SK-N-SH treated with all-trans-retinoic acid at 6 μM for 48 hours (cell line): ENCODE measurements around the gene ADCYAP1R1.

ENCODE experiments used
- CSDC2 ChIP-seq: fragments of 250-450 bp; sonication (Bioruptor Pico); IDR thresholded peaks from 2 replicates; pipeline ENCODE4 v1.5.0; 2020; ENCODE audit warnings: mild to moderate bottlenecking, moderate library complexity
- GLIS3 ChIP-seq: fragments of 250-450 bp; sonication (Bioruptor Pico); IDR thresholded peaks from 2 replicates; pipeline ENCODE4 v1.5.0; 2020; ENCODE audit warnings: mild to moderate bottlenecking, moderate library complexity

DNA sequence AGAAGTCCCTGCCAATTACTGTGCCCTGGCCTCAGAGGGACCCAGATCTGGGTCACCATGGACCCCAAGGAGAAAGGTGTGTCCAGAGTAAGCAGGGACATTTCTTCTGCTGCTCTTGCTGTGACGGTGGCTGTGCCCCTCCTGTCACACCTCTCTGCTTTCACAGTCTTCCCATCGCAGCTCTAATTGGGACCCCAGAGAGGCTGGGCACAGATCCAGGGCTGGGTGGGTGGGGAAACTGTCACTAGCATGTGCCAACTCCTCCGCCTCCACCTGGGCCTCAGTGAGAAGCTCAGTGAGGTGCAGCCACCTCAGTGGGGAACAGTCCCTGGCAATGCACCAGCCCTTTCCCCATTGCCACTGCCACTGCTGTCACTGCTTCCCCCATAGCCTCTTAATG, 37.3 kb upstream of the ADCYAP1R1 start:
- TF ChIP-seq CSDC2: no peak
- TF ChIP-seq GLIS3 (CRISPR knock-in tag): no peak
